Stomach (tissue), 9 donors: ENCODE data around the gene RPL26. TPM values are rescaled to one million over a fixed set of nuclear protein-coding genes. Genes with fewer than 3 reads are reported as not detected.
"Not testable (repeated sequence)": the region's sequence is repeated elsewhere in the genome, so short reads cannot be mapped to it uniquely, and the experiment has no call there.

Source experiments
- DNase-seq, 2 donors: peaks; one replicate each; pipeline versions ENCODE4 v3.0.0 to v3.0.0-alpha.2; 2013 to 2019
- H3K27ac ChIP-seq, 5 donors: fragments of 200-600 bp in 4 of 5; sonication (generic) in 4 of 5; one replicate each; pipeline ENCODE4 v1.5.1; 2013 to 2019; ENCODE audit warnings: mild to moderate bottlenecking in 1 of 5, moderate library complexity in 1 of 5
- H3K27me3 ChIP-seq, 3 donors: fragments of 200-600 bp; sonication (generic); one replicate each; pipeline ENCODE4 v1.5.1; 2017 to 2019; ENCODE audit warnings: mixed run types in 1 of 3
- H3K36me3 ChIP-seq, 4 donors: fragments of 200-600 bp; sonication (generic); 1 replicate in 3 of 4; 2 replicates in 1 of 4; pipeline ENCODE4 v1.5.1; 2016 to 2019
- H3K4me1 ChIP-seq, 4 donors: fragments of 200-600 bp; sonication (generic); one replicate each; pipeline ENCODE4 v1.5.1; 2016 to 2019
- H3K4me3 ChIP-seq, 4 donors: fragments of 200-600 bp; sonication (generic) in 3 of 4; one replicate each; pipeline ENCODE4 v1.5.1; 2016 to 2019; ENCODE audit warnings: mild to moderate bottlenecking in 1 of 4
- H3K9me3 ChIP-seq, 4 donors: fragments of 200-600 bp; sonication (generic); one replicate each; pipeline ENCODE4 v1.5.1; 2016 to 2019
- CTCF ChIP-seq, 7 experiments: fragments of 450-650 bp in 4 of 7; fragments of 200-600 bp in 3 of 7; sonication (generic) in 3 of 7; IDR thresholded peaks; one replicate each; pipeline ENCODE4 v1.5.1; 2016 to 2019; ENCODE audit warnings: antibody characterized with exemption in 7 of 7, control low read depth in 2 of 7, mild to moderate bottlenecking in 1 of 7
- EP300 ChIP-seq: sonication (generic); formaldehyde crosslinking; IDR thresholded peaks from one replicate; pipeline ENCODE4 v1.6.1; 2017; ENCODE audit warnings: antibody characterized with exemption
- POLR2A ChIP-seq, 4 donors: fragments of 450-650 bp; IDR thresholded peaks; one replicate each; pipeline ENCODE4 v1.6.1; 2016; ENCODE audit warnings: antibody characterized with exemption in 4 of 4, control low read depth in 2 of 4, mild to moderate bottlenecking in 1 of 4, moderate library complexity in 1 of 4
- POLR2AphosphoS5 ChIP-seq, 3 donors: sonication (generic); formaldehyde crosslinking; IDR thresholded peaks; one replicate each; pipeline ENCODE4 v1.6.1; 2016; ENCODE audit warnings: antibody characterized with exemption in 3 of 3
- WGBS, 5 donors: extraction: QIAGEN DNeasy Blood & Tissue Kit in 3 of 5; methylation state at CpG; one replicate each; pipeline versions ENCODE4 v1.1.5 to v1.1.7; 2013 to 2018; 5-methylcytosine and 5-hydroxymethylcytosine counted together
- intact Hi-C: fragments of 100-400 bp; cut with DNase I; formaldehyde crosslinking; loops from one replicate; pipeline ENCODE4 v1.15.1; 2023; ENCODE audit warnings: low total_unique reads
- polyA plus RNA-seq, 3 donors: library from polyadenylated mRNA; stranded (reverse); fragments of 200-250 nt; gene quantifications; one replicate each; pipeline ENCODE4 v1.2.3, GENCODE V29; 2013
- total RNA-seq, 5 donors: library from RNA; depleted of rRNA; stranded (reverse); fragments of >200 nt; gene quantifications; one replicate each; pipeline versions ENCODE4 v1.1.0 to v1.2.3, GENCODE V29; 2014 to 2016
- donor health status: healthy with polysubstance abuse.
- donor health status: Bipolar disorder and iron deficiency.
- donor health status: healthy.

The RPL26 gene
- total and polyA plus RNA-seq, 8 donors = 506 to 5,414 (median 3,474) TPM

- peaks cover 0 to 72% (median 25%) of the 10 kb centered on the region in 3 donors for H3K27me3 ChIP-seq
- intact Hi-C loops = no loop called here
- H3K4me1 ChIP-seq = peaks cover 0 to 4% (median 0%) of the 10 kb centered on the region in 4 donors
- H3K27ac ChIP-seq = no peak within 1 kb of the TSS
- no peaks in the 10 kb centered on the region for H3K36me3 ChIP-seq
- H3K4me3 ChIP-seq = no peak within 1 kb of the TSS
- WGBS, 5 donors = 43 to 59% (median 47%) methylated on average over 11 to 13 of the region's 13 CpGs
- no peak for DNase-seq
- TF ChIP-seq POLR2AphosphoS5 (IDR thresholded peaks at IDR 0.05) (no peak), CTCF (IDR thresholded peaks at IDR 0.05) (no peak), EP300 (no peak)
- H3K9me3 ChIP-seq = no peaks in the 10 kb centered on the region
Measured at GRCh38 chr17:8397636-8398035, 14.6 kb upstream of the RPL26 start, which contains the start of gene RNF222. RNF222 (minus strand) TSS chr17:8397827; CDS start chr17:8393461, 4,366 bp downstream.

GRCh38 chr17:8394497-8394896 is 11.5 kb upstream of the RPL26 start:
- intact Hi-C loops, H3K4me3 ChIP-seq, H3K9me3 ChIP-seq, H3K36me3 ChIP-seq, H3K4me1 ChIP-seq, DNase-seq, H3K27ac ChIP-seq: not testable (repeated sequence)
- 78 to 88% (median 86%) methylated on average over 9 of the region's 9 CpGs for WGBS, 5 donors
- H3K27me3 ChIP-seq = peaks cover 0 to 73% (median 25%) of the 10 kb centered on the region in 3 donors

- TF ChIP-seq POLR2AphosphoS5 (IDR thresholded peaks at IDR 0.05) (peak in 1 of 3 donors; percentile 40), CTCF (IDR thresholded peaks at IDR 0.05) (no peak)
- Histone ChIP-seq H3K4me1 (peaks cover 0 to 4% (median 0%) of the 10 kb centered on the region in 4 donors), H3K9me3 (no peaks in the 10 kb centered on the region), H3K27me3 (peaks cover 0 to 64% (median 25%) of the 10 kb centered on the region in 3 donors), H3K36me3 (no peaks in the 10 kb centered on the region), H3K4me3 (no peak overlapping the region), H3K27ac (no peak overlapping the region)
- intact Hi-C loops = no loop called here
- WGBS, 5 donors = 52 to 71% (median 54%) methylated on average over 7 to 8 of the region's 8 CpGs
- peak in 1 of 2 donors; percentile 65 for DNase-seq
Measured at GRCh38 chr17:8393470-8394231, 10.7 kb upstream of the RPL26 start.

- Histone ChIP-seq H3K4me3 (no peak overlapping the region), H3K36me3 (no peaks in the 10 kb centered on the region), H3K27ac (no peak overlapping the region), H3K9me3 (no peaks in the 10 kb centered on the region), H3K27me3 (peaks cover 0 to 57% (median 24%) of the 10 kb centered on the region in 3 donors), H3K4me1 (peaks cover 0 to 4% (median 0%) of the 10 kb centered on the region in 4 donors)
- 84 to 93% (median 85%) methylated on average over 13 to 46 of the region's 46 CpGs for WGBS, 5 donors
- no peak for DNase-seq
- intact Hi-C loops = no loop called here
- no peak for TF ChIP-seq POLR2A (IDR thresholded peaks at IDR 0.05)
- no peak for TF ChIP-seq EP300
- no peak for TF ChIP-seq CTCF (IDR thresholded peaks at IDR 0.05)
- TF ChIP-seq POLR2AphosphoS5 (IDR thresholded peaks at IDR 0.05) = no peak
Measured at GRCh38 chr17:8392674-8393469, 9.9 kb upstream of the RPL26 start.
